Measurements from ENCODE around the gene PCCA.

The PCCA gene

GRCh38 chr13:100526318-100527000, 437.6 kb downstream of the PCCA start:
- Histone ChIP-seq H3K4me1 (ENCODE audit: low read length) (peaks cover 16% of the 10 kb centered on the region), H3K4me3 (ENCODE audit: low read length) (no peak overlapping the region), H3K36me3 (replicated peaks; ENCODE audit: low read depth, low read length) (no peaks in the 10 kb centered on the region), H2AFZ (ENCODE audit: low read depth, low read length) (no peak overlapping the region), H3K4me2 (ENCODE audit: low read length) (no peak overlapping the region), H3K79me2 (ENCODE audit: low read length) (no peaks in the 10 kb centered on the region), H3K27ac (ENCODE audit: low read length) (no peak overlapping the region), H4K20me1 (ENCODE audit: insufficient read depth, low read length) (no peaks in the 10 kb centered on the region), H3K27me3 (ENCODE audit: low read depth, low read length) (peaks cover 2% of the 10 kb centered on the region; the same call in 1 of the 2 replicates), H3K9me3 (ENCODE audit: insufficient read depth, low read length) (no peaks in the 10 kb centered on the region), H3K9ac (ENCODE audit: low read length) (no peak overlapping the region)
- no peak for TF ChIP-seq EZH2phosphoT487 (IDR thresholded peaks at IDR 0.05; ENCODE audit: low read depth)
- no peak for TF ChIP-seq CTCF (IDR thresholded peaks at IDR 0.05; ENCODE audit: low read depth, low read length)

- Histone ChIP-seq H3K36me3 (replicated peaks; ENCODE audit: low read depth, low read length) (no peaks in the 10 kb centered on the region), H3K79me2 (ENCODE audit: low read length) (no peaks in the 10 kb centered on the region)
Observed at GRCh38 chr13:100527644-100528043, 438.8 kb downstream of the PCCA start.

GRCh38 chr13:100528353-100528752, 439.5 kb downstream of the PCCA start:
- Histone ChIP-seq H3K36me3 (replicated peaks; ENCODE audit: low read depth, low read length) (no peaks in the 10 kb centered on the region), H3K4me3 (ENCODE audit: low read length) (no peak overlapping the region), H3K79me2 (ENCODE audit: low read length) (no peaks in the 10 kb centered on the region), H3K4me1 (ENCODE audit: low read length) (peaks cover 13% of the 10 kb centered on the region), H4K20me1 (ENCODE audit: insufficient read depth, low read length) (0 out of 2 replicates have a peak, but pooled peaks cover 9% of the 10 kb centered on the region), H2AFZ (ENCODE audit: low read depth, low read length) (no peak overlapping the region), H3K27me3 (ENCODE audit: low read depth, low read length) (no peaks in the 10 kb centered on the region), H3K9me3 (ENCODE audit: insufficient read depth, low read length) (no peaks in the 10 kb centered on the region), H3K27ac (ENCODE audit: low read length) (no peak overlapping the region), H3K4me2 (ENCODE audit: low read length) (no peak overlapping the region), H3K9ac (ENCODE audit: low read length) (no peak overlapping the region)
- no peak for TF ChIP-seq EZH2phosphoT487 (IDR thresholded peaks at IDR 0.05; ENCODE audit: low read depth)

More at GRCh38 chr13:100527644-100528043, 438.8 kb downstream of the PCCA start:
- Histone ChIP-seq H4K20me1 (ENCODE audit: insufficient read depth, low read length) (0 out of 2 replicates have a peak, but pooled peaks cover 4% of the 10 kb centered on the region), H3K4me1 (ENCODE audit: low read length) (peaks cover 6% of the 10 kb centered on the region), H2AFZ (ENCODE audit: low read depth, low read length) (no peak overlapping the region), H3K27me3 (ENCODE audit: low read depth, low read length) (no peaks in the 10 kb centered on the region), H3K4me2 (ENCODE audit: low read length) (no peak overlapping the region), H3K4me3 (ENCODE audit: low read length) (no peak overlapping the region), H3K9ac (ENCODE audit: low read length) (no peak overlapping the region), H3K9me3 (ENCODE audit: insufficient read depth, low read length) (no peaks in the 10 kb centered on the region), H3K27ac (ENCODE audit: low read length) (no peak overlapping the region)
- TF ChIP-seq CTCF (IDR thresholded peaks at IDR 0.05; ENCODE audit: low read depth, low read length) (no peak), EZH2phosphoT487 (IDR thresholded peaks at IDR 0.05; ENCODE audit: low read depth) (no peak)

GRCh38 chr13:100528820-100529219, 439.9 kb downstream of the PCCA start:
- Histone ChIP-seq H2AFZ (ENCODE audit: low read depth, low read length) (no peak overlapping the region), H3K27me3 (ENCODE audit: low read depth, low read length) (no peaks in the 10 kb centered on the region), H4K20me1 (ENCODE audit: insufficient read depth, low read length) (0 out of 2 replicates have a peak, but pooled peaks cover 9% of the 10 kb centered on the region), H3K4me1 (ENCODE audit: low read length) (peaks cover 18% of the 10 kb centered on the region), H3K4me3 (ENCODE audit: low read length) (no peak overlapping the region), H3K79me2 (ENCODE audit: low read length) (no peaks in the 10 kb centered on the region), H3K36me3 (replicated peaks; ENCODE audit: low read depth, low read length) (no peaks in the 10 kb centered on the region), H3K9ac (ENCODE audit: low read length) (no peak overlapping the region), H3K27ac (ENCODE audit: low read length) (no peak overlapping the region), H3K4me2 (ENCODE audit: low read length) (no peak overlapping the region), H3K9me3 (ENCODE audit: insufficient read depth, low read length) (no peaks in the 10 kb centered on the region)
- no peak for TF ChIP-seq CTCF (IDR thresholded peaks at IDR 0.05; ENCODE audit: low read depth, low read length)
- TF ChIP-seq EZH2phosphoT487 (IDR thresholded peaks at IDR 0.05; ENCODE audit: low read depth): no peak
